Esophagus mucosa (tissue), 1 donor: Measurements from ENCODE around the gene RGS6. TPM values are rescaled to one million over a fixed set of nuclear protein-coding genes. Genes with fewer than 3 reads are reported as not detected.

Source experiments
- ATAC-seq: fragments of 200-7000 bp; cut with Tn5 transposase; one replicate; pipeline ENCODE4 v1.9.1; 2020
- total RNA-seq: library from RNA; stranded (reverse); gene quantifications from one replicate; pipeline ENCODE4 v1.2.4, GENCODE V29; 2023
- donor health status: DM: yes; HTN: yes; CAD: no.

RGS6 gene
- total RNA-seq, 1 donor from 2014 or later = 0.52 TPM

DNA sequence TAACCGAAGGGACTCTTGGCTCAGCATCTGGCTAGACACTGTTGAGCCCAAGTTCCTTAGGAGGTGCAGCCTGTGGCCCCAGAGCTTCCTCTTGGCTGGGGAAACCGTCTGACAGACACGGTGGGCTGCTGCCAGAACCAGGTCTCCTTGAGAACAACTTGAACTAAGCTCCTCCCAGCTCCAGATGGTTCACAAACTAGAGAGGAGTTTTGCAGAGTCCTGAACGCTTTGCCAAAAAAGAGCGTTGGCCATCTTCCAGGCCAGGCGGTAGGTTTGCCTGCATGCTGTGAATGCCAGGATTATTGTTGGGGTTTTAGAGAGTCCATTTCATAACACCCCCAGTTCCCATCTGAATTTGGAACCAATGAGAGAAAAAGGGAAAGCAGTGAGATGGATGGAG, 399.8 kb downstream of the RGS6 start:
- ATAC-seq = no peak

DNA sequence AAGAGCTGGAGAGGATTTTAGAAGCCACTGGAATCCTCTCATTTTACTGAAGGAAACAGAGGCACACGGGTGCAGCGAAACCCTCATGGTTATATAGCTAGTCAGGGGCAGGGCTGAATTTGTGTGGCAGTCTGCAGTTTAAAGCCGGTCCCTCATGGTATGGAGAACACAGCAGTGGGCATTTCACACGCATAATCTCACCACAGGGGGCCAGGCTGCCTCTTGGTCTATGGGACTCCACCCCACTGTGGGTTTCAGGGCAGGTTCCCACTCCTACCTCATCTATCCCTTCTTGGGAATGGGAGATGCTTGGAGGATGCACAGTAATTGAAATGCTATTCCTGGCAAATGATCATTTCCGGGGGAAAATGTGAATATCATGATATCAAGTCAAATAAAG, 400.6 kb downstream of the RGS6 start:
- ATAC-seq = no peak

DNA sequence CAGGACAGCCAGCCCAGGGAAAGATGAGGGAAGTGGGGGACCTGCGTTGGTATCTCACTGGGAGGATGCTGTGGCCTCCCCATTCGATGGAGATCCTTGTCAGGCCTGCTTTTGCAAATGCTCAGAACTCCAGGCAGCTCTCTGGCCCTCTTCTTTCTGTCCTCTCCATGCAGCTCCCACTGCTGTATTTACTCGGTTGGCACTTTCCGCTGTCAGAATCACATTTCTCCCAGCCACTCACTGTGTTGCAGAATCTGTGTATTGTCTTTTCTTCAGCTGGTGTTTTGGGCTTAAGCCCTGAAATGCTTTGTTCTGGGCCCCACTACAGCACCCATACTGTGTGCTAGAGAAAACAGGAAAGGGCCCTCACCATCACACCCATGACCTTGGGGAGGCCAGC, 401.1 kb downstream of the RGS6 start:
- ATAC-seq = no peak

DNA sequence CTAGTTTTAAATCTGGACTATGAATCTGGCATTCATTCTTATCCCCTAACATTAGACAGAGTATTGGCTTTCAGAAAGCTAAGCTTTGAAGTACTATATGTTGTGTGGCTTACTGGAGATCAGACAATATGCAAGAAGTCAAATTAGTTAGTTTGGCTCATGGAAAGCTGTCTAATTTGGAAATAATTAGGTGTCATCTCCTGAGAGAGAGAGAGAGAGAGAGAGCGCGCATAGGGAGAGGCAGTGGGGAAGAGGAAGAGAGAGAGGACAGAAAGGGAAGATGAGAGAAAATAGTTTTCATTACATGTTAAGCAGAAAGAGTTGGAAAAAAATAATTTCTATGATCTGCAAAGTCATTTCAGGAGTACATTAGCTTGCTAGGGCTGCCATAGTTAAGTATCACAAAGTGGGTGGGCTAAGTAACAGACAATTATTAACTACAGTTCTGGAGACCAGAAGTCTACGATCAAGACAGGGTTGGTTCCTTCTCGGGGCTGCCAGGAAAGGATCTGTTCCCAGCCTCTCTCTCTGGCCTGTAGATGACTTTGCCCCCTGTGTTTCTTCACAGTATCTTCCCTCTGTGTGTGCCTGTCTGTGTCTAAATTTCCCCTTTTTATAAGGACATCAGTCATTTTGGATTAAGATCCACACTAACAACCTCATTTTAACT, 404.2 kb downstream of the RGS6 start:
- ATAC-seq = no peak

DNA sequence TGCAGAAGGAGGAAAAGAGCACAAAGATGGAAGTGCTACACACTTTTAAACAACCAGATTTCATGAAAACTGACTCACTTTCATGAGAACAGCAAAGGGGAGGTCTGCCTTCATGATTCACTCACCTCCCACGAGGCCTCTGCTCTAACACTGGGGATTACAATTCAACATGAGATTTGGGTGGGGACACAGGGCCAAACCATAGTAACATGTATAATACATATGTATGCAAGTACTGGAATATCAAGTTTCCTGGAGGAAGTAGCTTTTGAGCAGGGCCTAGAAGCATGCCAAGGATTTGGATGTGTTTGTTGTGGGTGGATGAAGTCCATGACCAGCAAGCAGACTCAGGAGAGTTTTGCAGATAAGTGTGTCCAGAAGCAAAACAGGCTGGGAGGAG, 409.0 kb downstream of the RGS6 start:
- ATAC-seq = no peak

DNA sequence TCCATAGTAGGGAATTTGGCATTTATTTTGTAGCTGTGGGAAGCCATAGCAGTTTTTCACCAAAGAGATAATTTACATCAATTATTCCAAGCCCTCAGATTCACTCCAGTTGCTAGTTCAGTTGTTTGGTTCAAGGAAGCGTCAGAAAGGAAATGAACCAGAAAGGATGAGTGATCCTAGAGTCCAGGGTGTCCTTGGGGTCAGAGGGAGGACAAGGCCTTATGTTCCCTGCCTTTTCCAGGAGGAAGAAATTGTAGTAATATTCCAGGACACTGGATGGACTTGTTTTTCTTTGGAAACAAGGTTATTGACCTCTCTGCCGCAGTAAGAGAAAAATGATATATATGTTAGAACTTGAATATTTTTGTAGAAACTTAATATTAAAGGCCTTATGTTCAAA, 409.5 kb downstream of the RGS6 start:
- ATAC-seq = no peak

DNA sequence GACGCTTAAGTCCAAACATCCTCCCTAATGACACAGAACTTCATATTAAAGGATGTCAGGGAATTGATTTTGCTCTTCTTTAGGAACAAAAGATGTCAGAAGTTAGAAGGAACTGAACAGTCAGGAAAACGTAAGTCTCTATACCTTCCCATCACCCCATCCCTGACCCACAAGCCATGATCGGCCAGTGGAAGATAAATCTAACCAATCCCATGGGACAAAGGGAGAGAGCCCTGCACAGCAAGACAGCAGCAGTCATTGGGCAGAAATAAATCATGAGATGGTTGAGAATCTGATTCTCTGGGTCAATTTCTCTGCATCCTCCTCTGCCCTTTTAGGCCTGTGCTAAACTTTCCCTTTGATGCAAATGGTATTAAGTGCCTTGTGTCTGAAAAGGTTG, 414.9 kb downstream of the RGS6 start:
- ATAC-seq = no peak

DNA sequence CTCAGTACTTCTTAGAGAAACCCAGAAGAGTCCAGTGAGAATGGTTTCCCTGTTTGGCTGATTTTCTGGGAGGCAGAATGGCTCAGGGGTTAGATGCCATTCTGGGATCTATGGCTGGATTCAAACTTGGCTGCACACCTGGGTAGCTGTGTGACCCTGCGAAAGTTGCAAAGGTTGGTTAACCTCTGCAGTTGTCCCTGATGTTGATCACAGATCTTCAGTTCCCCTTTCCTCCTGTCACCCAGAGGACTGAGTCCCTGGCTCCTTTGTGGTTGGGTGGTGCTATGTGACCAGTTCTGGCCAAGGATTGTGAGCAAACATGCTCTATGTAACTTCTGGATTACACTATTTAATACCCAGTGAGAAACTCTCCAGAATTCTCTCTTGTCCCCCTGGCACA, 418.0 kb downstream of the RGS6 start:
- no peak for ATAC-seq

DNA sequence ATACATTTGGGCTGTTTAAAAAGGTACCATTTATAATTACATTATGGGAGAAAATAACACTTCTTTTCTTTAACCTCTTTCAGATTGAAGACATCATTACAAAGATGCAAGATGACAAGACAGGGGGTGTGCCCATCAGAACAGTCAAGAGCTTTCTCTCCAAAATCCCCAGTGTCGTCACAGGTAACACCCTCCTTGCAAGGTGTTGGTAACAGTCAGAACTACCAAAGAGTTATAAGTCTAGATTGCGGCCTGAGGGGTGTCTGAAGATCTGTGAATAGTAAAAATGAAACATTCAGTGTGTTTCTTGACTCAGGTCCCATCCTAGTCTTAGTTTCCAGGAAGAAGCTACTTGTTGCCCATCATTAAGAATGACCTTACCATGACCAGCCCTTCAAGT, 419.8 kb downstream of the RGS6 start:
- no peak for ATAC-seq

DNA sequence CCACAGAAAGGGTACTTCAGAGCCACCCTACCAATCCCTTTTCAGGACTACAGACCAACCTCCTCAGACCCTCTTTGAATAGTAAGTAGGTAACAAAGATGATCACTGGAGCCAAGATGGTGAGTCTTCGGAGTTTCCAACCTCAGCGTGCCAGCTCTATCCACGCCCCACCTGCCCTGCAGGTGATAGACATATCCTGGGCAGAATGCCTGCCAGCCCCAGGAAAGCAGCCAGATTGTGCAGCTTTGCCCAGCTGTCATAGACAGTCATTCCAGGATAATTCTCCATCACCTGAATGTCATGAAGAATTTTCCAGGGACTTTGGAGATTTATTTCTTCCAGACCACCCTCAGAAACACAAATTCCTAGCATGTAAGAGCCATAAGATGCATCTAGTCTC, 434.4 kb downstream of the RGS6 start:
- no peak for ATAC-seq

DNA sequence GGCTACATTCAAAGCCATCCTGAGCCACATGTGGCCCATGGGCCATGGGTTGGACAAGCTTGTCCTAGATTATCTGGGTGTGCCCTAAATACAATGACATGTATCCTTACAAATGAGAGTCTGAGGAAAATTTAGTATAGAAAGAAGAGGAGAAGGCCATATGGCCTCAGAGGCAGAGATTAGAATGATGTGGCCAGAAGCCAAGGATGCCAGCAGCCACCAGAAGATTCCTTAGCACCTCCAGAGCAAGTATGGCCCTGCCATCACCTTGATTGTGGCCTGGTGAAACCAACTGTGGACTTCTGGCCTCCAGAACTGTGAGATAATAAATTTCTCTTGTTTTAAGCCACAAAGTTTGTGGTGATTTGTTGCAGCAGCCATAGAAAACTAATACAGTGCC, 436.9 kb downstream of the RGS6 start:
- ATAC-seq = no peak

DNA sequence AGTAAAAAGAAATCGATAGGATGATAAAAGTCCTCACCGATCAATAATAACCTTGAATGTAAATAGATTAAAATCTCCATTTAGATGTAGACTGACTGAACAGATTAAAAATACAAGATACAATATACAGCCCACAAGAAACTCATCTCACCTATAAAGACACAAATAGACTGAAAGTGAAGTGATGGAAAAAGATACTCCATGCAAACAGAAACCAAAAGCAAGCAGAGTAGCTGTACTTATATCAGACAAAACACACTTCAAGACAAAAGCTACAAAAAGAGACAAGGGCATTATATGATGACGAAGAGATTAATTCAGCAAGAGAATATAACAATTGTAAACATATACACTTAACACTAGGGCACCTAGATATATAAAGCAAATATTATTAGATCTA, 444.8 kb downstream of the RGS6 start:
- no peak for ATAC-seq

DNA sequence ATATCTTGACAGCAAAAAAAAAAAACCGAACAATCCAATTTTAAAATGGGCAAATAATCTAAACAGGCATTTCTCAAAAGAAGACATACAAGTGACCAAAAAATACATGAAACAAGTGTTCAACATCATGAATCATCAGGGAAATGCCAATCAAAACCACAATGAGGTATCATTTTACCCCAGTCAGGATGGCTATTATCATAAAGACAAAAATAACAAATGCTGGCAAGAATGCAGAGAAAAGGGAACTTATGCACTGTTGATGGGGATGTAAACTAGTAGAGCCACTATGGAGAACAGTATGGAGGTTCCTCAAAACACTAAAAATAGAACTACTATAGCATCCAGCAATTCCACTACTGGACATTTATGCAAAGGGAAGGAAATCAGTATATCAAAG, 448.2 kb downstream of the RGS6 start:
- ATAC-seq = no peak

DNA sequence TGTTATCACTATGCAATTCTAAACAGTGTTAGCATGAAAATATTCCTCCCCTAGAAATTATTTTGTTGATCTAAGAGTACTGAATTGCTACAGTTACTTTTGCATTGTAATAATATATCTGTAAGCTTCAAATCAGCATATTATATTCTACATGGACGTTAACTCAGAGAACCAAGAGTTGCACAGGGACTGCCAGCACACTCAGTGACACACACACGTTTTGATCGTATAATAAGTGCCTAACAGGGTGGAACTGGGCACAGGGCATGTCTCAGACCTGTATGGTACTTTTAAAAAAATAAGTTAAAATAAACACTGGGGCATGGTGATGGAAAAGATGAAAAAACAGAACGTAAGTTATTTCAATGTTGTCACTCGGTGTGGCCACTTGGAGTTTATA, 451.6 kb downstream of the RGS6 start:
- ATAC-seq = no peak

DNA sequence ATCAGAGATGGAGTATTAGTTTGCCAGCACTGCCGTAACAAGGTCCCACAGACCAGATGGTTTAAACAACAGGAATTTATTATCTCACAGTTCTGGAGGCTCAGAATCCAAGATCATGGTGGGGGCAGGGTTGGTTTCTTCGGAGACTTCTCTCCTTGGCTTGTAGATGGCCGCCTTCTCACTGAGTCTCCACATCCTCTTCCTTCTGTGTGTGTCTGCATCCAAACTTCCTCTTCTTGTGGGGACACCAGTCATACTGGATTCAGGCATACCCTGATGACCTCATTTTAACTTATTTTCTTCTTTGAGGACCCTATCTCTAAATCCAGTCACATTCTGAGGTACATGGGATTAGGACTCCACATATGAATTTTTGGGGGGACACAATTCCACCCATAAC, 455.5 kb downstream of the RGS6 start:
- ATAC-seq = no peak

DNA sequence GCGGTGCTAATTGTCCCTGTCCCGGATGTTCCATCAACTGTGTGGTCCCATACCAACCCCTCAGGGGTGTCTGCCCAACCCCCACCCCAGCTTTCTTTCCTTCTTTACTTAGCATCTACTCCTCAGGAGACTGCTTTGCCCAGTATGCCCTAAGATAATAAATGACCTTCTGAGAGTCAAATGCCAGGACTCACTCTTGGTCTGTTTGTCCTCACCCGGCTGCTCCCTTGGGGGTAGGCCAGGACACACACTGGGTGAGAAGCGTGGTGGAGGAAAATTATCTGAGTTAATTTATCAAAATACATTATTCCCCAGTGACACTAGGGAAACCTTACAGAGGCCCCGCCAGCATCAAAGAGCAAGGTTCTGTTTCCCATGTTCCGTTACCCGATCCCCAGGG, 457.0 kb downstream of the RGS6 start:
- no peak for ATAC-seq

DNA sequence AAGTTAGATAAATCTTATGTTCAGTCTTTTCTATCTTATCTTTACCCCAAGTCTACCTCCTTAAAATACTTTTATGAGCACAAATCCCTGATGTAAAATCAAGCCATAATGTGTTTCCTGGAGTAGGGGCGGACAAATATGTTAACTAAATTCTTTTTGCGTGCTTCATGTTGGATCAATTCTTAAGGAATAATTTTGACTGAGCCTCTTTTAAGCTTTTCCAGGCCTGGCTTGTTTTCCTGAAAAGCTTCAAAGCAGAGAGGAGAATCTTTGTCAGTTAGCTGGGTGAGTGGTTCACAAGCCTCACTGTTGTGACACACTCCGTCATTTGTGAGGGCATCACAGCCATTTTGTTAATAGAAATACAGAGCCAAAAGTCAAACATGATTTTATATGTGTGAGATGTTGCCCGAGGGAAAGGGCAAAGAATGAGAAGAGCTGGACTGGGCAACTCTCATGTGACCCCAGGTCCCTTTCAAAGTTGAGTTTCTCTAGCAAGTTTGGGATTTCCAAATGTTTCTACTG, 468.9 kb downstream of the RGS6 start:
- no peak for ATAC-seq

DNA sequence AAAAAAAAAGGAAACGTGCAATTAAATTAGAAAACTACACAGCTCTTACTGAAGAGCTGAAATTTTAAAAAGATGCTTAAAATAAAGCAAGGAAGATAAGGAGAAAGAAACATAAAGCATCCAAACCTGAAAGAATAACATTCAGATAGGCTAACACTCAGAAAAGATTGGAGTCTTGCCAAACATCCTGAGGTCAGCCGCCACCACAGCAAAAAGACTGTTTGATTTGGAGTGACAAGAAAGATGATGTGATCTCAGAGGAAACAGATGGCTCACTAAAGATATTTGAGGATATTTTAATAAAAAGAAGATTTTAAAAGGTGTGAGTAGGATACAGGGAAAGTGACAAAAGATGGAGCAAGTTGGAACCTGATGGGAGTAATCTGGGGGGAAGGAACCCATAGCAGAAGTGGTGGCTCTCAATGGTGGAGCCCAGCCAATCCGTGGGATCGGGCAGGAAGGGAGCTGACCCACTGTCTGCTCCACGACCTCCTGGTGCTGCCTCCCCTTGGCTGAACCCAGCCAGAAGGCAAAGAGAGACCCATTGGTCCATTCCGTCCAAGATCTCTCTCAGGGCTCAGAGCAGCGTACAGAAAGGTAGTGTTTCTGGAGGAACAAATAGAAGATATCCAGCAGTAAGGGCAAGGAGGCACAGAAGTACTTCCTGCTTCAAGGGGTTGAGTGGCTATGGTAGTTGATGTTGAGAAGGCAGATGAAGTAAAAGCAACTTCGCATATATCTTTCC, 469.6 kb downstream of the RGS6 start:
- no peak for ATAC-seq

DNA sequence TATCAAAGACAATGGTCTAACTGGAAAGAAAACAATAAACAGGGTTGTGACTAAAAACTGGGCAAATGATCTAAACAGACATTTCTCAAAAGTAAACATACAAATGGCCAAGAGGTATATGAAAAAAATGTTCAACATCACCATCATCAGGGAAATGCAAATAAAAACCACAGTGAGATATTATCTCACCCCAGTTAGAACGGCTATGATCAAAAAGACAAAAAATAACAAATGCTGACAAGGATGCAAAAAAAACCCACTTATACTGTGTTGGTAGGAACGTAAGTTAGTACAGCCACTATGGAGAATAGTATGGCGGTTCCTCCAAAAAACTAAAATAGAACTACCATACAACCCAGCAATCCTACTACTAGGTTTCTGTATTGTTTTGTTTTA, 470.1 kb downstream of the RGS6 start:
- ATAC-seq = no peak

DNA sequence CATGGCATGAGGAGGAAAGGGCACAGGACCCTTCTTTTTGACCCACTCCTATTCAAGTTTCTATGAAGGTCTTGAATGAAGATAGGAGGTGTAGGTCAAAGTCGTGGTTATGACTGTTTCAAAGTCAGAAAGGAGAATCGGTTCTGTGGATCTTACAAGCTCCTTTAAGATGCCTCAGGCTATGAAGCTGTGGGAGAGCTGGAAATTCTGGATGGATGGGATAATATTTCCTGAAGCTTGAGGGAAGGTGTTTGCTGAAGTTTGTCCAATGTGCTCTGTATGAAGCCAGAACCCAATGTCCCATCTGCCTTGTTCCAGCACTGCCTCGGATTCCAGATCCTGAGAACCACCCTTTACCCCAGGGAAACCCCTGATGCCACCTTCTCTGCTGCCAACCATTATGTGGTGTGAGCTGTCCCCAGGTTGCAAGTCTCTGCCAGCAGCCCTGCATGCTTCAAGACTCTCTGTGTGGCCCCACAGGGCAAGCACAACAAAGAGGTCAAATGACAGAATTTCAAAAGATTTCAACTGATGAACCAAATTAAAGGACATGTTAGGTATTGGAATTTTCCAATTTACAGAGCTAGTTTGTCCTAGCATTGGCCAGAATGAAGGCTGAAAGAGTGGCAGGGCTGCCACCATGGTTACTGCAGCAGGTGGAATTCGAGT, 472.0 kb downstream of the RGS6 start:
- no peak for ATAC-seq

DNA sequence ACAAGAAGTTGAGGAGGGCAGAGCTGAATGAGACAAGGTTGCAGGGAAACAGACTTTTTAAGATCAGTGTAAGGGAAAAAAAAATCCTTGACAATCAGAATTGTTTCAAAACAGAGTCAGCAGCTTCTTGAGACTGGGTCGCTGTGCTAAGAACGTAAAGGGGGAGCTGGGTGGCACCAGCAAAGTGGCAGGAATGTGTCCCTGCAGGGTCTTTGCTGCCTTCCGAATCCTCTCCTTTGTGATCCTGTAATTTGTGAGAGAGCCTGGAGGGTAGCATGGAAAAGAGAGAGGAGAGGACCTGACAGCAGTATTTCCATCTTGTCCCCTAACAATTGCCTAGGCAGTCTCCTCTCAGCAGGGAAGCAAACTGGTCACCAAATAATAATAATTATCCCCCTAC, 472.8 kb downstream of the RGS6 start:
- no peak for ATAC-seq

DNA sequence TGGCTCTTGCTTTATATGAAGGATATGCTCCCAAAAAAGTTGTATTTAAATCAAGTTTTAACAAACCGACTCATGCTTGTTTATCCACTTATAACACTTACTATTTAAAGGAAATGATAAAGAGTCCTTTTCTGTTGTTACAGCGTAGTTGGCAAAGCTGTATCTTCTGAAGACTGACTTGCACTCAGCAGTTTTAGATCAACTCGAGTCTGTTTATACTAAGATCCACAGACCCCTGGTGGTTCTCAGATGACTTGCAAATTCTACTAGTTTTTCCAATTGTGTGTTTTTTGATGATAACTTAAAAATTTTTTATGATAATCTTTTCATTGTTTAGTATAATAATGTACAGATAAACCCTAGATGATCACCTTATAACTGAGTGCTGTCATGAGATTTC, 475.8 kb downstream of the RGS6 start:
- no peak for ATAC-seq

DNA sequence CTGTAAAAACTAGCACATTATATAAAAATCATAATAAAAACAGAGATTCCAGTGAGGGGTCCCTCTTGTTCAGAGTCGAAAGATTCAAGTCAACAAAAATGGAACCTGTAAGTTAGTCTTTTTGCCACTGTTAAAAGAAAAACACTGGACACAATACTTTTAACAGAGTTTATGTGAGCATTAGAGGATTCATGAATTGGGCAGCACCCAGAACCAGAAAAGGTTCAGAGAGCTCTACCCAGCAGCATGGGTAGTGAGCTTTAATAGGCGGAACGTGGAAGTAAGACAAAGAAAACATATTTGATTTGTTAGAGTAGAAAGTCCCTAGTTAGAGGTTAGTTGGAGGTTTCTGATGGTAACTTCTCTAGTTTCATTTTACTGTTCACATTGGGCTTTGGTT, 476.8 kb downstream of the RGS6 start:
- no peak for ATAC-seq
